K562 (cell line): ENCODE measurements around the gene LSP1. TPM values are rescaled to one million over a fixed set of nuclear protein-coding genes. Genes with fewer than 3 reads are reported as not detected.

Source experiments
- ZBTB40 ChIP-seq, 2 experiments: fragments of 450-650 bp in 1 of 2; sonication (generic) in 1 of 2; formaldehyde crosslinking in 1 of 2; IDR thresholded peaks; 2 replicates each; pipeline versions ENCODE4 v1.7.1 to v1.9.0; 2016 to 2022; ENCODE audit warnings: inconsistent platforms in 1 of 2, mild to moderate bottlenecking in 1 of 2, missing genetic modification reagents in 1 of 2
- polyA plus RNA-seq, 8 experiments: library from polyadenylated mRNA; depleted of rRNA in 4 of 8; stranded (reverse) in 5 of 8; unstranded in 3 of 8; fragments of >200 nt; fragmentation: Nextera tagmentation in 2 of 8; fragmentation: Illumina TruSeq in 1 of 8; extraction: Ambion mirVana in 2 of 8; extraction: Trizol in 1 of 8; gene quantifications; 2 replicates each; pipeline versions ENCODE4 v1.2.1 to v1.2.3, GENCODE V29; 2011 to 2014; ENCODE audit warnings: inconsistent platforms in 1 of 8, missing spikeins in 1 of 8
- total RNA-seq, 7 experiments: library from RNA; depleted of rRNA in 6 of 7; stranded (reverse); fragments of >200 nt in 6 of 7; fragmentation: Illumina TruSeq in 2 of 7; extraction: Trizol in 2 of 7; gene quantifications; 2 replicates each; pipeline versions ENCODE4 v1.2.1 to v1.2.3, GENCODE V29; 2011 to 2021; ENCODE audit warnings: low replicate concordance in 1 of 7

Gene LSP1
- total and polyA plus RNA-seq, 9 of the 15 experiments (the other 6 are each of a cell fraction or from before 2014, with no cell fraction given), result 0.08 to 2.9 (median 0.65) TPM; not detected in 2

- TF ChIP-seq ZBTB40 (IDR thresholded peaks at IDR 0.05) (no peak), ZBTB40 (CRISPR knock-in tag; IDR thresholded peaks at IDR 0.05) (no peak)
- TF ChIP-seq, all 486 proteins: peak for 0
Observed at GRCh38 chr11:1938343-1939005, 85.6 kb downstream of the LSP1 start (continued).
